ENCODE data around the gene SLC16A3. TPM values are rescaled to one million over a fixed set of nuclear protein-coding genes. Genes with fewer than 3 reads are reported as not detected.

The SLC16A3 gene
- total and polyA plus RNA-seq, 2 of the 8 experiments (the other 6 are each of a cell fraction or from before 2014, with no cell fraction given) = 3.8 to 8.7 TPM

GRCh38 chr17:82278308-82278707 is 49.5 kb downstream of the SLC16A3 start (continued):
- no peak for TF ChIP-seq CHD7 (IDR thresholded peaks at IDR 0.05; ENCODE audit: insufficient replicate concordance, low read length)
- no peak for TF ChIP-seq BACH1 (IDR thresholded peaks at IDR 0.05; ENCODE audit: low read length)
- TF ChIP-seq SRF (IDR thresholded peaks at IDR 0.05; ENCODE audit: low read depth, low read length) = no peak

Measured in H1 (cell line).